A673 (cell line): ENCODE measurements around the gene BRME1.

Experiments used
- EZH2 ChIP-seq: fragments of 200-600 bp; sonication (generic); IDR thresholded peaks from 2 replicates; pipeline ENCODE4 v1.6.1; 2017; ENCODE audit warnings: borderline replicate concordance, low read depth, mild to moderate bottlenecking, mixed read lengths, antibody characterized with exemption, low read length; ENCODE audit not compliant: poor library complexity, severe bottlenecking
- TF ChIP-seq, protein P1 (sequence below): fragments of 300-800, 200-600 bp; sonication (generic); conservative IDR thresholded peaks from 2 replicates; pipeline ENCODE4 v1.5.1; 2017; ENCODE audit warnings: low read depth, mild to moderate bottlenecking, antibody characterized with exemption, low read length, moderate library complexity, mixed read lengths

DNA sequence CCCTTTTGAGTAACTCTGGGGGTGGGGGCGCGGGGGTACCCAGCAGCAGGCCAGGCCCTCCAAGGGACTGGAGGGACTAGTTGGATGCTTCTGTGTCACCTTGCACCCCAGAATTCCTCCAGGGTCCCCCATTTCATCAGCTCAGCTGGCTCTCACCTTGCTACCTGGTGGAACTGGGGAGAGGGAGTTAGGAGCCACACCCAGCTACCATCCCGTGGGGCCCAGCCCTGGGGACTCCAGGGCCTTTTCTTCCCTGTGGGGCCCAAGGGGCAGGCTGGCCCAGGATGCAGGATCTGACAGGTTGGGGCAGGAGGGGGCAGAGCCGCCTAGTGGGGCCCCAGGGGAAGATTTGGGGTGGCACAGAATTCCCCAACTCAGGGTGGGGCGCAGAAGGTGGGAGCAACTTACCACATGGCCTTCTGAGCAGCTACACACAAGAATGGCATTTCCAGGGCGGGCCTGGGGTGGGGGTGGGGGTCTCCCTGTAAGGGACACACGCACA, 61.7 kb downstream of the BRME1 start:
- TF ChIP-seq EZH2 = no peak
- TF ChIP-seq, protein P1, sequence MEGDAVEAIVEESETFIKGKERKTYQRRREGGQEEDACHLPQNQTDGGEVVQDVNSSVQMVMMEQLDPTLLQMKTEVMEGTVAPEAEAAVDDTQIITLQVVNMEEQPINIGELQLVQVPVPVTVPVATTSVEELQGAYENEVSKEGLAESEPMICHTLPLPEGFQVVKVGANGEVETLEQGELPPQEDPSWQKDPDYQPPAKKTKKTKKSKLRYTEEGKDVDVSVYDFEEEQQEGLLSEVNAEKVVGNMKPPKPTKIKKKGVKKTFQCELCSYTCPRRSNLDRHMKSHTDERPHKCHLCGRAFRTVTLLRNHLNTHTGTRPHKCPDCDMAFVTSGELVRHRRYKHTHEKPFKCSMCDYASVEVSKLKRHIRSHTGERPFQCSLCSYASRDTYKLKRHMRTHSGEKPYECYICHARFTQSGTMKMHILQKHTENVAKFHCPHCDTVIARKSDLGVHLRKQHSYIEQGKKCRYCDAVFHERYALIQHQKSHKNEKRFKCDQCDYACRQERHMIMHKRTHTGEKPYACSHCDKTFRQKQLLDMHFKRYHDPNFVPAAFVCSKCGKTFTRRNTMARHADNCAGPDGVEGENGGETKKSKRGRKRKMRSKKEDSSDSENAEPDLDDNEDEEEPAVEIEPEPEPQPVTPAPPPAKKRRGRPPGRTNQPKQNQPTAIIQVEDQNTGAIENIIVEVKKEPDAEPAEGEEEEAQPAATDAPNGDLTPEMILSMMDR = no peak
